SK-N-SH treated with all-trans-retinoic acid at 6 μM for 48 hours (cell line): ENCODE measurements around the gene ANKRD17.

ENCODE experiments used
- CREB5 ChIP-seq: fragments of 250-450 bp; sonication (Bioruptor Pico); IDR thresholded peaks from 2 replicates; pipeline ENCODE4 v1.5.1; 2020; ENCODE audit warnings: low read depth, mild to moderate bottlenecking, moderate library complexity
- ESRRG ChIP-seq: fragments of 250-450 bp; sonication (Bioruptor Pico); IDR thresholded peaks from 2 replicates; pipeline ENCODE4 v1.6.1; 2021; ENCODE audit warnings: mild to moderate bottlenecking
- OSR1 ChIP-seq: fragments of 250-450 bp; sonication (Bioruptor Pico); IDR thresholded peaks from 2 replicates; pipeline ENCODE4 v1.8.0; 2022; ENCODE audit warnings: moderate library complexity, mild to moderate bottlenecking, inconsistent platforms
- PATZ1 ChIP-seq: fragments of 250-450 bp; sonication (Bioruptor Pico); IDR thresholded peaks from 2 replicates; pipeline ENCODE4 v1.8.0; 2020; ENCODE audit warnings: mild to moderate bottlenecking, moderate library complexity, borderline replicate concordance
- POU6F1 ChIP-seq: fragments of 250-450 bp; sonication (Bioruptor Pico); IDR thresholded peaks from 2 replicates; pipeline ENCODE4 v1.8.0; 2021; ENCODE audit warnings: low read depth, mild to moderate bottlenecking, moderate library complexity, borderline replicate concordance
- ZFP3 ChIP-seq: fragments of 250-450 bp; sonication (Bioruptor Pico); IDR thresholded peaks from 2 replicates; pipeline ENCODE4 v1.5.0; 2020; ENCODE audit warnings: mild to moderate bottlenecking, moderate library complexity
- ZFP30 ChIP-seq: fragments of 450-650 bp; formaldehyde crosslinking; IDR thresholded peaks from 2 replicates; pipeline ENCODE4 v1.5.0; 2022; ENCODE audit warnings: mild to moderate bottlenecking, moderate library complexity

GRCh38 chr4:73230865-73231517 lies 27.6 kb downstream of the ANKRD17 start:
- TF ChIP-seq ZFP30 (CRISPR knock-in tag) (no peak), ZFP3 (CRISPR knock-in tag) (no peak), PATZ1 (no peak), ESRRG (CRISPR knock-in tag) (no peak), POU6F1 (no peak), OSR1 (CRISPR knock-in tag) (no peak), CREB5 (no peak)
